HEK293 (cell line): ENCODE measurements around the gene ATCAY.
"Not testable (repeated sequence)": the region's sequence is repeated elsewhere in the genome, so short reads cannot be mapped to it uniquely, and the experiment has no call there.

Source experiments
- CTCF ChIA-PET: fragments of 350-600 bp; formaldehyde crosslinking; extraction: SDS; loops from one replicate; lab custom pipeline; 2021; ENCODE audit warnings: antibody characterized with exemption; lab: Yijun Ruan, JAX
- POLR2A ChIA-PET: fragments of 300-600 bp; formaldehyde crosslinking; extraction: SDS; loops from one replicate; lab custom pipeline; 2020; ENCODE audit warnings: antibody characterized with exemption, inconsistent platforms; lab: Yijun Ruan, JAX
- H3K27ac ChIP-seq: fragments of 200-500 bp; sonication (Bioruptor generic); 2 replicates; pipeline ENCODE4 v1.5.1; 2014; ENCODE audit warnings: low read depth, low read length, control low read depth, inconsistent platforms; ENCODE audit errors: extremely low read depth
- H3K36me3 ChIP-seq, 2 experiments: fragments of 200-500 bp in 1 of 2; sonication (Bioruptor generic) in 1 of 2; 1 replicate in 1 of 2; 2 replicates in 1 of 2; pipeline ENCODE4 v1.5.1; 2014 to 2017; ENCODE audit warnings: inconsistent platforms in 2 of 2, low read length in 2 of 2; ENCODE audit not compliant: control insufficient read depth in 2 of 2, insufficient read depth in 1 of 2
- H3K4me1 ChIP-seq: fragments of 200-500 bp; sonication (Bioruptor generic); 2 replicates; pipeline ENCODE4 v1.5.1; 2014; ENCODE audit warnings: mild to moderate bottlenecking, low read length, inconsistent platforms; ENCODE audit not compliant: control insufficient read depth, insufficient read depth
- H3K4me3 ChIP-seq: 2 replicates; pipeline ENCODE4 v1.5.1; 2011; ENCODE audit warnings: low read depth, mild to moderate bottlenecking, control low read depth, low read length, moderate library complexity
- H3K9me3 ChIP-seq: fragments of 200-500 bp; sonication (Bioruptor generic); 2 replicates; pipeline ENCODE4 v1.5.1; 2014; ENCODE audit warnings: low read depth, low read length, inconsistent platforms; ENCODE audit not compliant: control insufficient read depth, insufficient read depth
- EGR2 ChIP-seq: fragments of 450-650 bp; formaldehyde crosslinking; IDR thresholded peaks from 2 replicates; pipeline ENCODE4 v1.5.1; 2016; ENCODE audit warnings: low read depth, missing biosample characterization, missing genetic modification characterization
- HOXA7 ChIP-seq: sonication (generic); formaldehyde crosslinking; IDR thresholded peaks from 2 replicates; pipeline ENCODE4 v1.8.1; 2022; ENCODE audit warnings: missing genetic modification reagents, borderline replicate concordance
- KLF1 ChIP-seq: fragments of 450-650 bp; formaldehyde crosslinking; IDR thresholded peaks from 2 replicates; pipeline ENCODE4 v1.5.1; 2016; ENCODE audit warnings: missing biosample characterization, missing genetic modification characterization
- MZF1 ChIP-seq: fragments of 450-650 bp; formaldehyde crosslinking; IDR thresholded peaks from 2 replicates; pipeline ENCODE4 v1.5.1; 2017; ENCODE audit warnings: missing biosample characterization, missing genetic modification characterization, borderline replicate concordance
- OSR2 ChIP-seq: fragments of 450-650 bp; formaldehyde crosslinking; IDR thresholded peaks from 2 replicates; pipeline ENCODE4 v1.5.1; 2016; ENCODE audit warnings: missing biosample characterization, missing genetic modification characterization
- PRDM1 ChIP-seq: fragments of 450-650 bp; formaldehyde crosslinking; IDR thresholded peaks from 2 replicates; pipeline ENCODE4; 2016; ENCODE audit warnings: missing biosample characterization, missing genetic modification characterization
- SP7 ChIP-seq: fragments of 450-650 bp; formaldehyde crosslinking; IDR thresholded peaks from 2 replicates; pipeline ENCODE4 v1.5.1; 2016; ENCODE audit warnings: missing biosample characterization, missing genetic modification characterization
- ZBTB48 ChIP-seq: fragments of 450-650 bp; formaldehyde crosslinking; IDR thresholded peaks from 2 replicates; pipeline ENCODE4 v1.5.1; 2016; ENCODE audit warnings: missing biosample characterization, missing genetic modification characterization
- ZFHX2 ChIP-seq: fragments of 450-650 bp; formaldehyde crosslinking; conservative IDR thresholded peaks from 2 replicates; pipeline ENCODE4 v1.5.1; 2016; ENCODE audit warnings: missing biosample characterization, missing genetic modification characterization
- ZFP69B ChIP-seq: fragments of 450-650 bp; formaldehyde crosslinking; IDR thresholded peaks from 2 replicates; pipeline ENCODE4 v1.5.1; 2016; ENCODE audit warnings: missing biosample characterization, missing genetic modification characterization
- ZNF366 ChIP-seq: fragments of 450-650 bp; formaldehyde crosslinking; conservative IDR thresholded peaks from 2 replicates; pipeline ENCODE4 v1.5.1; 2016; ENCODE audit warnings: missing biosample characterization, missing genetic modification characterization
- ZNF600 ChIP-seq: fragments of 450-650 bp; formaldehyde crosslinking; IDR thresholded peaks from 2 replicates; pipeline ENCODE4 v1.5.1; 2016; ENCODE audit warnings: missing biosample characterization, missing genetic modification characterization
- ZNF629 ChIP-seq: fragments of 450-650 bp; formaldehyde crosslinking; IDR thresholded peaks from 2 replicates; pipeline ENCODE4 v1.5.1; 2017; ENCODE audit warnings: missing biosample characterization, missing genetic modification characterization
- ZNF692 ChIP-seq: fragments of 450-650 bp; formaldehyde crosslinking; IDR thresholded peaks from 2 replicates; pipeline ENCODE4 v1.5.1; 2016; ENCODE audit warnings: missing biosample characterization, missing genetic modification characterization
- TF ChIP-seq, protein P1 (sequence below): fragments of 450-650 bp; formaldehyde crosslinking; IDR thresholded peaks from 2 replicates; pipeline ENCODE4 v1.5.1; 2016; ENCODE audit warnings: missing biosample characterization, missing genetic modification characterization
- TF ChIP-seq, protein P2 (sequence below): fragments of 450-650 bp; formaldehyde crosslinking; IDR thresholded peaks from 2 replicates; pipeline ENCODE4 v1.5.1; 2016; ENCODE audit warnings: missing biosample characterization, missing genetic modification characterization
- TF ChIP-seq, protein P3 (sequence below): fragments of 450-650 bp; formaldehyde crosslinking; IDR thresholded peaks from 2 replicates; pipeline ENCODE4 v1.5.1; 2016; ENCODE audit warnings: missing biosample characterization, missing genetic modification characterization, low read depth

The ATCAY gene

DNA sequence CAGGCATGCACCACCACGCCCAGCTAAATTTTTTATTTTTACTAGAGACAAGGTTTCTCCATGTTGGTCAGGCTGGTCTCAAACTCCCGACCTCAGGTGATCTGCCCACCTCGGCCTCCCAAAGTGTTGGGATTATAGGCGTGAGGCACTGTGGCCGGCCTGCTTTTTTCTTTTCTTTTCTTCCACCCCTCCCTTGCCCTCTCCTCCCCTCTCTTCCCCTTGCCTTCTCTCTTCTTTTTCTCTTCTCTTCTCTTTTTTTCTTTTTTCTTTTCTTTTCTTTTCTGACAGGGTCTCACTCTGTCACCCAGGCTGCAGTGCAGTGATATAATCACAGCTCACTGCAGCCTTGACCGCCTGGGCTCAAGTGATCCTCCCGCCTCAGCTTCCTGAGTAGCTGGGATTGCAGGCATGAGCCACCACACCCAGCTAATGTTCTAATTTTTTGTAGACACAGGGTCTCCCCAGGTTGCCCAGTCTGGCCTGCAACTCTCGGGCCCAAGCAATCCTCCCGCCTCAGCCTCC is 72.3 kb downstream of the ATCAY start:
- POLR2A ChIA-PET, result interaction anchor here (0.5 to 4.1 kb wide), 2 partner anchors 16 to 1938 kb away, joined by 5 to 20 read pairs; no protein-coding TSS in a partner anchor
- H3K27ac ChIP-seq, H3K9me3 ChIP-seq, CTCF ChIA-PET, H3K36me3 ChIP-seq, H3K4me1 ChIP-seq, H3K4me3 ChIP-seq: not testable (repeated sequence)
- TF ChIP-seq ZNF366 (tag by site-specific recombination) (peak; percentile 51; the same call in 1 of the 2 replicates), OSR2 (tag by site-specific recombination) (peak; percentile 46; the same call in 1 of the 2 replicates), PRDM1 (tag by site-specific recombination) (0 out of 2 replicates have a peak, but pooled peaks have one; percentile 27)

GRCh38 chr19:3954107-3954506 is 73.6 kb downstream of the ATCAY start:
- POLR2A ChIA-PET, result interaction anchor here (0.6 to 4.1 kb wide), 4 partner anchors 15 to 45 kb away, joined by 3 to 20 read pairs (median 6); partner anchors contain the start of gene EEF2
- Histone ChIP-seq H3K27ac (no peak overlapping the region), H3K4me3 (no peak overlapping the region), H3K4me1 (no peaks in the 10 kb centered on the region), H3K36me3 (peaks cover 9 to 19% of the 10 kb centered on the region in 2 experiments; a peak in 2 of 3 replicates), H3K9me3 (no peaks in the 10 kb centered on the region)
- CTCF ChIA-PET, result interaction anchor here (1.0 kb wide), 1 partner anchor 250 kb away, joined by 3 read pairs; no protein-coding TSS in a partner anchor
- TF ChIP-seq HOXA7 (CRISPR knock-in tag), result no peak
- no peak for TF ChIP-seq ZBTB48
- TF ChIP-seq MZF1 (tag by site-specific recombination), result no peak

DNA sequence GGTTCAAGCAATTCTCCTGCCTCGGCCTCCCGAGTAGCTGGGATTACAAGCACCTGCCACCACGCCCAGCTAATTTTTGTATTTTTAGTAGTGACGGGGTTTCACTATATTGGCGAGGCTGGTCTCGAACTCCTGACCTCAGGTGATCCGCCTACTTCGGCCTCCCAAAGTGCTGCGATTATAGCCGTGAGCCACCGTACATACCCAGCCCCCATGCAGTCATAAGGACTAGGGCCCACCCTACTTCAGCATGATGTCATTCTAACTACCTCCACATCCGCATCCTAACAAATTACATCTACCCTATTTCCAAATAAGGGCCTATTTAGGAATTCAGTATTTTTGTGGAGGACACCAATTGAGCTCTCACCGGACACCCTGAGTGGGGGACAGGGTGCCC is 74.8 kb downstream of the ATCAY start:
- H3K9me3 ChIP-seq, H3K4me3 ChIP-seq, H3K27ac ChIP-seq, CTCF ChIA-PET, H3K4me1 ChIP-seq: not testable (repeated sequence)
- POLR2A ChIA-PET, result interaction anchor here (1.8 to 4.1 kb wide), 2 partner anchors 14 to 31 kb away, joined by 5 to 20 read pairs; partner anchors contain the start of gene EEF2
- H3K36me3 ChIP-seq, result peaks cover 9 to 31% of the 10 kb centered on the region in 2 experiments; a peak in 2 of 3 replicates
- TF ChIP-seq ZFHX2 (tag by site-specific recombination) (peak; percentile 37), KLF1 (tag by site-specific recombination) (peak; percentile 58), ZNF629 (tag by site-specific recombination) (peak; percentile 68; the same call in 1 of the 2 replicates), EGR2 (tag by site-specific recombination) (peak; percentile 56; the same call in 1 of the 2 replicates), ZFP69B (peak; percentile 81), ZNF600 (0 out of 2 replicates have a peak, but pooled peaks have one; percentile 12), SP7 (0 out of 2 replicates have a peak, but pooled peaks have one; percentile 18), ZNF692 (tag by site-specific recombination) (peak; percentile 24; the same call in 1 of the 2 replicates)
- TF ChIP-seq, protein P1, sequence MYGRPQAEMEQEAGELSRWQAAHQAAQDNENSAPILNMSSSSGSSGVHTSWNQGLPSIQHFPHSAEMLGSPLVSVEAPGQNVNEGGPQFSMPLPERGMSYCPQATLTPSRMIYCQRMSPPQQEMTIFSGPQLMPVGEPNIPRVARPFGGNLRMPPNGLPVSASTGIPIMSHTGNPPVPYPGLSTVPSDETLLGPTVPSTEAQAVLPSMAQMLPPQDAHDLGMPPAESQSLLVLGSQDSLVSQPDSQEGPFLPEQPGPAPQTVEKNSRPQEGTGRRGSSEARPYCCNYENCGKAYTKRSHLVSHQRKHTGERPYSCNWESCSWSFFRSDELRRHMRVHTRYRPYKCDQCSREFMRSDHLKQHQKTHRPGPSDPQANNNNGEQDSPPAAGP, result peak; percentile 69; the same call in 1 of the 2 replicates
- TF ChIP-seq, protein P2, sequence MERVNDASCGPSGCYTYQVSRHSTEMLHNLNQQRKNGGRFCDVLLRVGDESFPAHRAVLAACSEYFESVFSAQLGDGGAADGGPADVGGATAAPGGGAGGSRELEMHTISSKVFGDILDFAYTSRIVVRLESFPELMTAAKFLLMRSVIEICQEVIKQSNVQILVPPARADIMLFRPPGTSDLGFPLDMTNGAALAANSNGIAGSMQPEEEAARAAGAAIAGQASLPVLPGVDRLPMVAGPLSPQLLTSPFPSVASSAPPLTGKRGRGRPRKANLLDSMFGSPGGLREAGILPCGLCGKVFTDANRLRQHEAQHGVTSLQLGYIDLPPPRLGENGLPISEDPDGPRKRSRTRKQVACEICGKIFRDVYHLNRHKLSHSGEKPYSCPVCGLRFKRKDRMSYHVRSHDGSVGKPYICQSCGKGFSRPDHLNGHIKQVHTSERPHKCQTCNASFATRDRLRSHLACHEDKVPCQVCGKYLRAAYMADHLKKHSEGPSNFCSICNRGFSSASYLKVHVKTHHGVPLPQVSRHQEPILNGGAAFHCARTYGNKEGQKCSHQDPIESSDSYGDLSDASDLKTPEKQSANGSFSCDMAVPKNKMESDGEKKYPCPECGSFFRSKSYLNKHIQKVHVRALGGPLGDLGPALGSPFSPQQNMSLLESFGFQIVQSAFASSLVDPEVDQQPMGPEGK (tag by site-specific recombination), result peak; percentile 53; the same call in 1 of the 2 replicates
- TF ChIP-seq, protein P3, sequence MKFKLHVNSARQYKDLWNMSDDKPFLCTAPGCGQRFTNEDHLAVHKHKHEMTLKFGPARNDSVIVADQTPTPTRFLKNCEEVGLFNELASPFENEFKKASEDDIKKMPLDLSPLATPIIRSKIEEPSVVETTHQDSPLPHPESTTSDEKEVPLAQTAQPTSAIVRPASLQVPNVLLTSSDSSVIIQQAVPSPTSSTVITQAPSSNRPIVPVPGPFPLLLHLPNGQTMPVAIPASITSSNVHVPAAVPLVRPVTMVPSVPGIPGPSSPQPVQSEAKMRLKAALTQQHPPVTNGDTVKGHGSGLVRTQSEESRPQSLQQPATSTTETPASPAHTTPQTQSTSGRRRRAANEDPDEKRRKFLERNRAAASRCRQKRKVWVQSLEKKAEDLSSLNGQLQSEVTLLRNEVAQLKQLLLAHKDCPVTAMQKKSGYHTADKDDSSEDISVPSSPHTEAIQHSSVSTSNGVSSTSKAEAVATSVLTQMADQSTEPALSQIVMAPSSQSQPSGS (tag by site-specific recombination), result peak; percentile 84
- TF ChIP-seq, all 188 proteins: peak for 11; not testable (repeated sequence) for 177
